Measurements from ENCODE around the gene RBFA.
"Not testable (repeated sequence)": the region's sequence is repeated elsewhere in the genome, so short reads cannot be mapped to it uniquely, and the experiment has no call there.

RBFA gene

DNA sequence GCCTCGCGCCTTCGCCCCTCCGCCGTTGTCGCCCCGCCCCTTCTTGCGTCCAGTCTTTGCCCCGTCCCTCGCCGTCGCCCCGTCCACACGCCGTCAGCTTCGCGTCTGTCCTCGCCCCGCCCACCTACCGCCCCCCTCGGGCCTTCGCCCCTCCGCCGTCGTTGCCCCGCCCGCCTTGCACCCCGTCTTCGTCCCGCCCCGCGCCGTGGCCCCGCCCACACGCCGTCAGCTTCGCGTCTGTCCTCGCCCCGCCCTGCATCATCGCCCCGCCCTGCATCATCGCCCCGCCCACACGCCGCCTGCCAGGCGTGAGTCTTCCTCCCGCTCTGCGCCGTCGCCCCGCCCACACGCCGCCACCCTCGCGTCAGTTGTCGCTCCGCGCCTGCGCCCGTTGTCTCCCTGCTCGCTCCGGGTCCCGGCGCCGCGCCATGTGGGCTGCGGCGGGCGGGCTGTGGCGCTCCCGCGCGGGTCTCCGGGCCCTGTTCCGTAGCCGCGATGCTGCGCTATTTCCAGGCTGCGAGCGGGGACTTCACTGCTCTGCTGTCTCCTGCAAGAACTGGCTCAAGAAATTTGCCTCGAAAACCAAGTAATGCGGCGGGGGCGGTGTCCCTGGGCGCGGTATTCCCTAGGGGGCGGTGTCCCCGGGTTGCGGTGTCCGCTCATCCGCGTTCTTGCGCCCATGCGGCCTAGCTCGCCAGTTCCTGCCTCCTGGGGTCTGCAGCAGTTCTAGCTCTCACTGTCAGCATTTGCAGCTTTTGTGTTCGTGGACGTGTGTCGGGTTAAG lies at the start of gene RBFA:
Gene RBFA (plus strand): TSS at position 367 of the 784 bp plus-strand sequence. CDS start 62 bp downstream, at position 429.
- DNase-seq (ENCODE audit: low read depth in 2 of 2) = peak; percentile 99 to 100

DNA sequence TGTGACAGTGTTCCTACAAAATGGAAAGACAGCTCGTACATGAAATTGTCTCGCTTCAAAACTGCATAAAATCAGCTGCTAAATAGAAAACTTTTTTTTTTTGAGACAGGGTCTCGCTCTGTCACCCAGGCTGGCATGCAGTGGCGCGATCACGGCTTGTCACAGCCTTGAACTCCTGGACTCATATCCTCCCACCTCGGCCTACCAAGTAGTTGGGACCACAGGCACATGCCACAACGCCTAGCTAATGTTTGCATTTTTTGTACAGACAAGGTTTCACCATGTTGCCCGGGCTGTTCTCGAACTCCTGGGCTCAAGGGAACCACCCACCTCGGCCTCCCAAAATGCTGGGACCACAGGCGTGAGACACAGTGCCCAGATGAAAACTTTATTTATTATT lies 49.1 kb upstream of the RBFA start:
- no peak for DNase-seq (ENCODE audit: low read depth in 2 of 2)

GRCh38 chr18:79986726-79987125 lies 47.5 kb upstream of the RBFA start:
- no peak for DNase-seq (ENCODE audit: low read depth in 2 of 2)

DNA sequence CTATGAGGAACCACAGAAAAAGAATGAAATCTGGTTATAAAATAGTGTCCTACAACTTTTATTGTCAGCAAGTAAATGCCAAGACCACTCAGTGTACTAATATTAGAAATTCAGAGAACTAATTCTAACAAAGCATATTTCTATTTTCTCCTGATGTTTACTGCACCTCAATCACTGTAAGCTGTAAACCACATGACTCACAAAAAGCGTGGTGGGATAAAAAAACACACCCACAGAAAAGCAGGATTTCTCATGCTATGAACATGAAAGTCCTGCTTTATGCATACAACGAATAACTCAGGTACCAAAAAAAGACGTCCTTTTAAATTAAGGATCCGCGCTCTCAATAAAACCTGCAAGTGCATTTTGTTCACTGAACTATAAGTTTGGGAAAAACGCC lies 46.7 kb upstream of the RBFA start:
- DNase-seq (ENCODE audit: low read depth in 2 of 2) = no peak

DNA sequence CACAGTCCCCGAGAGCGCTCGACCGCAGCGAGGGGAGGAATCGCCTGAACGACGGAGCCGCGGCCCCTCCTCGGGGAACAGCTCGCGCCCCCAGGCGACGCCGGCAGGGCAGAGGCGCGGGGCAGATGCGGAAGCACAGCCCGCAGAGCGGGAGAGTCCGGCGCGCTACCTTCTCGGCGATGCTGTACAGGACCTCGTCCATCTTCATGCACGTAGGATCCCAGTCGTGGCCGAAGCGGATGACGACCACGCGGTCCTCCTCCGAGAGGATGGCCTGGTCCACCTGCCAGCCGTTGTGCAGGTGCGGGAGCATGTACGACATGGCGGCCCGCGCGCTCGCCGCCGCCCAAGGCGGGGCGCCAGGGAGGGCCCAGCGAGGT lies 46.2 kb upstream of the RBFA start:
- DNase-seq (ENCODE audit: low read depth in 2 of 2) = peak in 1 of 2 donors; percentile 38

- DNase-seq (ENCODE audit: low read depth in 2 of 2) = peak; percentile 64 to 77
Measured at GRCh38 chr18:79988451-79989194, 45.6 kb upstream of the RBFA start, which contains the start of gene TXNL4A. TXNL4A (minus strand) TSS chr18:79988563; CDS start chr18:79988392, 171 bp downstream.

DNA sequence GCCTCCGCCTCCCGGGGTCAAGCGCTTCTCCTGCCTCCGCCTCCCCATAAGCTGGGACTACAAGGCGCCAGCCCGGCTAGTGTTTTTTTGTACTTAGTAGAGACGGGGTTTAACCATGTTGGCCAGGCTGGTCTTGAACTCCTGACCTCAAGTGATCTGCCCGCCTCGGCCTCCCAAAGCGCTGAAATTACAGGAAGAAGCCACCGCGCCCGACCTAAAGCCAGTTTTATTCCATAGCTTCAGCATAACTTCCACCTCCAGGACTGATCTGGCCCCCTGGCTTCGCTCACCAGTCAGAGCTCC lies 45.1 kb upstream of the RBFA start:
- no peak for DNase-seq (ENCODE audit: low read depth in 2 of 2)

DNA sequence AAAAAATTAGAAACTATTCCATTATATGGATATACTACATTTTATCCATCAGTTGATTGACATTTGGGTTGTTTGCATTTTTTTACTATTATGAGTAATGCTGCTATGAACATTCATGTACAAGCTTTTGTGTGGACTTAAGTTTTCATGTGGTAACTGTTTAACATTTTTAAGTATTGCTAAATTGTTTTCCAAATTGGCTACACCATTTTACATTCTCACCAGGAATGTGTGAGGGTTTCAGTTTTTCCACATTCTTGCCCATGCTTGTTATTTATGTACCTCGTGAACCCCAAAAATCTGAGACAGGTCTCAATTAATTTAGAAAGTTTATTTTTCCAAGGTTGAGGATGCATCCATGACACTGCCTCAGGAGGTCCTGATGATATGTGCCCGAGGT lies 42.7 kb upstream of the RBFA start:
- no peak for DNase-seq (ENCODE audit: low read depth in 2 of 2)

- DNase-seq (ENCODE audit: low read depth in 2 of 2) = not testable (repeated sequence)
Measured at GRCh38 chr18:79999701-80000100, 34.5 kb upstream of the RBFA start.

- DNase-seq (ENCODE audit: low read depth in 2 of 2) = no peak
Measured at GRCh38 chr18:80000877-80001276, 33.4 kb upstream of the RBFA start.

DNA sequence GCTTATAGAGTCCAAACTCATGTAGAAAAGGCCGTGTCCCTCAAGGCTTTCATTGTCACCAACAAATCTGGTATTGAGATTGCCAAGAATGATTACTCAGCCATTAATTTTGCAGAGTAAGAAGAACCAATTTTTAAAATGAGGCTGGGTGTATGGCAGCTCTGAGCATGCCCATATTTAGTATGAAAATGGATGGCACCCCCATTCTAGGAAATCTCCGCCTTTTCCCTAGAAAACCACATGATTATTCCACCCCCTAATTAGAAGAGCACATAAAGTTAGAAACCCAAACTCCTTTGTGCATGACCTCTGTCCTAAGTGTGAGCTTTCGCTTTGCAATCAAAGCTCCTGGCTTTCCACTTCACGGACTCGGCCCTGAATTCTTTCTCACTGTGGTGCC lies 31.8 kb upstream of the RBFA start:
- DNase-seq (ENCODE audit: low read depth in 2 of 2) = no peak

DNA sequence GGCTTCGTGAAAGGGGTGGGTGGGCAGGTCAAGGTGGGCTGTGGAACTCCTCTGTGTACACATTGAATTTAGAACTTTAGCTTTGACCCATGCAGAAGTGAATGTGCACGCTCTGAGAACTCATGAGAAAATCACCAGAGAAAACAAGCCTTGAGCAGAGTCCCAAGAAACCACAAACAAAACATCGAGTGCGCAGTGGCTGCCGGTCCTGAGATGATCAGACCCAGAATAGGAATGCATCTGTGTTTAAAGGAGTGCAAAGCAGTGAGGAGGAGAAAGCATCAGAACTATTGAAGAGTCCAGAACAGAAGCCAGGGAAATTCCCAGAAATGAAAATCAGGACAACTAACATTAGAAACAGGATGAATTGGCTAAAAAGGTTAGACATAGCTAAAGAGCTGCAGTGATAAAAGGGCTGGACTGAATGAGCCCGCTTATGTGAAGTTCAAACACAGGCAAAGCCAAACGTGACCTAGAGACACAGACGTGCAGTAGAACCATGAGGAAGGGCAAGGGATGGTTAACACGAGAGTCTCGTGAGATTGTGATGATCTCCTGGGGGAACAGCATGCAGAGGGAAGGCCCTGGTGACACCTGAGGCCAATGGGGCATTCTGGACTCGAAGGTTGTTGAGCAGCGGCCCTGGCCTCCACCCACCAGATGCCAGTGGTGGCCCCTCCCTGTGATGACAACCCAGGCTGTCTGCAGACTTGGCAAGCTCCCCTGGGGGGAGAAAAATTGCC lies 29.5 kb upstream of the RBFA start:
- DNase-seq (ENCODE audit: low read depth in 2 of 2) = no peak

GRCh38 chr18:80006724-80007123 lies 27.5 kb upstream of the RBFA start:
- no peak for DNase-seq (ENCODE audit: low read depth in 2 of 2)

DNA sequence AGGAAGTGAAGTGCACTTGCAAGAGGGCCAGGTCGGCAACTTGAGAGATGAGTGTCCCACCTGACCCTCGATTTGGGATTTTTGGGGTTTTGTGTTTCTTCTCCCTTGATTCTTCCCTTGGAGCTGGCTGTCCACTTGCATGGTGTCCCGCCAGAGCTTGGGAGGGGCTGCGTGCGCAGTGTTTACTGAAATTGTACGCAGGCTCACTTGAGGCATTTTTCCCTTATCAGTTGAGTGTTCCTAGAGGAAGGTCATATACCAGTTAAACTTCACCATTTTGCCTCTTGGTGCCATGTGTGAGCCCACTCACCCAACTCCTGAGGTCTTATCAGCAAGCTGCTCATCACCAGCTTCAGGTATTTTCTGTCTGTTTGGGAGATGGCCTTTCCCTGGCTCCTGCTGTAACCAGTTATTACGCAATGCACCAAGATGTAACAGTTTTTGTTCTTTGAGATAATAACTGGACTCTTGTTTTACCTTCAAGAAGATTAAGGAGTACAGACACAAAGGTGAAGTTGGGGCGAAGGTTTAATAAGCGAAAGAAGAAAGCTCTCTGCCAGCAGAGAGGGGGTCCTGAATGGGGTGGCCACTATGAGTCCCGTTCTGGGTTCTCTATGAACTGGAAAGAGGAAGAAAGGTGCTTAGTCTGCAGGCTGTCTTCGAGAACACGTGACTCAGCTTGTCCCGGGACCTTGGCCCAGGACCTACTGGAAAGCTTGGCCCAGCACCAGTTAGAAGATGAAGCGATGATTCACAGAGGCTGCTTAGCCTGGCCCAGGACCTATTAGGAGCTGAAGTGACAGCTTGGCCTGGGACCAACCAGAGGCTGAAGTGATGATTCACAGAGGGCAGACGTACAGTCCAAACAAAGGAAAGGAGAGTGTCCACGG lies 24.3 kb upstream of the RBFA start:
- DNase-seq (ENCODE audit: low read depth in 2 of 2) = no peak

DNA sequence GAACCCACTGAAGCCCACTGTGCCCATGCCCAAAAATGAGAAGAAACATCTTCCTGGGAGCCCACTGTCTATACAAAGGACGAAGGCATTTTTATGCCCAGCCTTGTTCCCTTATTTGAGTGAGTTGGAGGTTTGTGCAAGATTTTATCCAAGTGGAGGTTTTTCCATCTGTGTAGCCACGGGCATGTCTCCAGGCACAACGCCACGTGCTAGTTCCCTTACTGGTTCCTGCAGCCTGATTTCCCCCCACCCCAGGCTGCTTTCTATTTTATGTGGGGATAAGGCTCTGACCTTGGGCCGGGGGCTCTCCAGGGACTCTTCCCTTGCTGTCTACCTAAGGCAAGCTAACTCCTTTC lies 23.7 kb upstream of the RBFA start:
- no peak for DNase-seq (ENCODE audit: low read depth in 2 of 2)

DNA sequence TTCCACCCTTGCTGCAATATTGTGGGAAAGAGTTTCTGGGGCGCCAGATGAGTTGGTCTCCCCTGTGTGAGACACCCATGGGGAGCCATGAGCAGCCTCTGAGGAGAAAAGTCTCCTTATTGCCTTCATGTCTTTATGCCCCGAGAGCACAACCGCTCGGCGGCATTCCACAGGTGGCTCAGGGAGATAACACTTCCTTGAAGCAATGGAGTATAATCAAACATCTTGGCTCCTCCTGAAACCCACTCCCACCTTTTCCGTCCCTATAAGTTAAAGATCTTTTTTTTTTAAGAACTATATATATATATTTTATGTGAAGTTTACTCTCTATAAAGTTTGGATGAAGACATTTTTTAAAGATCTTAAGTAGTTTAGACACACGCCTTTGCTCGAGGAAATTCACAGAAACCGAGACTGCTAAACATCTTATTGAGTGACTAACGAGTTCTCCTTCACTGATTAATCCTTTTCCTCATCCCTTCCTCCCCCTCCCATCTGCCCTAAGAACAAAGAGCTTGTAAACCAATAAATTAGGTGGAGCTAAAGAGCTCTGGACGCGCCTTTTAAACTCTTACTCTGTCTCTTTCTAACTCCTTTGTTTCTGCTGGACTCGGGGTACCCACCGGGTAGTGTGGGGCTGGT lies 22.6 kb upstream of the RBFA start:
- not testable (repeated sequence) for DNase-seq (ENCODE audit: low read depth in 2 of 2)

DNA sequence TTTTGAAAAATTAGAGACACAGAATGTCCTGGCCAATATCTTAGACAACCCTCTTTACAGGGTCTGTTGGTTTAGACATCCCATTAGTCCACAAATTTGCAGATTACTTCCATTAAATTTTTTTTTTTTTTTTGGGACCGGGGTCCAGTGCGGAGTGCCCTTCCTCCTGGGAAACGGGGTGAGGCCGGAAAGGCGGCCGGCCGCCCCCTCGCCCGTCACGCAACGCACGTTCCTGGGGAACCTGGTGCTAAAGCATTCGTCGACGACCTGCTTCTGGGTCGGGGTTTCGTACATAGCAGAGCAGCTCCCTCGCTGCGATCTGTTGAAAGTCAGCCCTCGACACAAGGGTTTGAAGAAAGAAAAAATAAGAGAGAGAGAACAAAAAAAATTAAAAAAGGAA lies 21.5 kb upstream of the RBFA start:
- no peak for DNase-seq (ENCODE audit: low read depth in 2 of 2)

DNA sequence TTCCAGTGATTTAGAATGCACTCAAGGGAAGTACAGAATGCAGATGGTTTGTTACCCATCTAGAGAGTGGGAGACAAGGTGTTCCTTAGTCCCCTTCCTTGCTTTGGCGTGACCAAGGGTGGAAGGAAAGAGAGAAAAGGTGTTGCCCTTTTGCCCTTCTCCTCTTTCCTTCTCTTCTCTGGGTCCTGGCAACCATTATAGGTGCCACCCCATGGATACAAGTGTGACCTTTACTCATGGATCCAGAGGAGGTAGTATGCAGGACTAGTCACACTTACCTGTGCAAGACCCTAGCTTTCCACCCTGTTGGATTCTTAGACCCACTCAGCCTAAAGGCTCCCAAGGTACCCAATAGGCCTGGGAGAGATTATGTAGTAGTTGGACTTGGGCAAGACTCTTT lies 11.6 kb upstream of the RBFA start:
- DNase-seq (ENCODE audit: low read depth in 2 of 2) = no peak

DNA sequence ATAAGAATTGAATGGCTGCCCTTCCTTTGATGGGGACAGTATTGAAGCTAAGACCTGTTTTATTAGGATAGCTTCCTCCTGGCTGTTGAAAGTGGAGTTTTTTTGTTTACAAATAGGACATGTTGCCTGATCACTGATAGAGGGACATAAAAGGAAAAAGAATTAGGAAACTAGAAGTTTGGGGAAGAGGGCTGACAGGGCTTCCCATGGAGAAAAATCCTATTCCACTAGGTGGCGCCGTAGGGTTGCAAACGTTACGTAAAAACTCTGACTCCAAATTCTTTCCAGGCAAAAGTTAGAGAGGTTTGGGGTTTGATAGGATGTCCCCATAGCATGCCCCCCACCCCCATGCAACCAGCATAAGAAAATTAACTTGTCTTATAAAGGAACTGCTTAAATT lies 11.1 kb upstream of the RBFA start:
- DNase-seq (ENCODE audit: low read depth in 2 of 2) = no peak

GRCh38 chr18:80026363-80026762 lies 7.9 kb upstream of the RBFA start:
- no peak for DNase-seq (ENCODE audit: low read depth in 2 of 2)

DNA sequence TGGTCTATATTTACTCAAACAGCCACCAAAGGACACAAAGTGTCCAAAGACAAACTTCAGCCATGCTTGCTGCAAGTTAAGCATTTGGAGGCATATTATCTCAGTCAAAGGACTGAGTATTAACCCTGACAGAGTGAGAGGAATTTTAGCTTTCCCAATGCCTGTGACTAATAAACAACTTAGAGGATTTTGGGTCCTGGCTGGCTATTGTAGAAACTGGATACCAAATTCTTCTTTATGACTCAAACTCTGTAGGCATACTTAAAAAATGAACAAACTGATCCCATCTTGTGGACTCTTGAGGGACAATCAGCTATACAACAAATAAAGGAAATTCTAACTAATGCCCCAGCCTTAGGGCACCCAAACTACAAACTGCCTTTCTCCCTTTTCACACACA lies 6.5 kb upstream of the RBFA start:
- not testable (repeated sequence) for DNase-seq (ENCODE audit: low read depth in 2 of 2)

All from stimulated activated CD8-positive, alpha-beta memory T cell treated with anti-CD3 and anti-CD28 coated beads, Interleukin-15, amount 100 ng/mL, for 4 hours (primary cell).